Psoas muscle (tissue), 8 donors: ENCODE data around the gene SERINC1. TPM values are rescaled to one million over a fixed set of nuclear protein-coding genes. Genes with fewer than 3 reads are reported as not detected.

Source experiments
- ATAC-seq, 4 donors: fragments of 200-7000 bp; cut with Tn5 transposase; one replicate each; pipeline ENCODE4 v1.9.1; 2020; ENCODE audit warnings: moderate library complexity in 3 of 4, mild to moderate bottlenecking in 2 of 4
- DNase-seq, 2 donors: peaks; one replicate each; pipeline ENCODE4 v3.0.0-alpha.2; 2020
- H3K27ac ChIP-seq: fragments of 200-600 bp; one replicate; pipeline ENCODE4 v1.8.0; 2022
- H3K27me3 ChIP-seq, 3 donors: fragments of 200-600 bp in 1 of 3; one replicate each; pipeline versions ENCODE4 v1.6.1 to v1.8.0; 2013 to 2022; ENCODE audit warnings: low read length in 2 of 3, mild to moderate bottlenecking in 2 of 3, moderate library complexity in 1 of 3; ENCODE audit not compliant: insufficient read depth in 3 of 3
- H3K36me3 ChIP-seq, 2 donors: fragments of 200-600 bp in 1 of 2; one replicate each; pipeline versions ENCODE4 v1.6.1 to v1.8.0; 2013 to 2022; ENCODE audit warnings: low read depth in 1 of 2, mild to moderate bottlenecking in 1 of 2, moderate library complexity in 1 of 2; ENCODE audit not compliant: insufficient read depth in 1 of 2
- H3K4me1 ChIP-seq: fragments of 200-600 bp; one replicate; pipeline ENCODE4 v1.8.0; 2022
- H3K4me3 ChIP-seq: fragments of 200-600 bp; one replicate; pipeline ENCODE4 v1.8.0; 2022; ENCODE audit warnings: mild to moderate bottlenecking
- H3K9me3 ChIP-seq: fragments of 200-600 bp; one replicate; pipeline ENCODE4 v1.8.0; 2022
- CTCF ChIP-seq: fragments of 200-600 bp; IDR thresholded peaks from one replicate; pipeline ENCODE4 v1.8.0; 2022; ENCODE audit warnings: antibody characterized with exemption
- WGBS, 3 donors: extraction: QIAGEN DNeasy Blood & Tissue Kit; methylation state at CpG; one replicate each; pipeline versions ENCODE4 v1.1.6 to v1.1.7; 2013; 5-methylcytosine and 5-hydroxymethylcytosine counted together
- intact Hi-C, 2 donors: fragments of 100-400 bp; cut with DNase I; formaldehyde crosslinking; loops; one replicate each; pipeline versions ENCODE4 v1.11.0 to v1.14.2; 2022
- polyA plus RNA-seq, 3 donors: library from polyadenylated mRNA; stranded (reverse); fragments of 200-250 nt; gene quantifications; one replicate each; pipeline ENCODE4 v1.2.3, GENCODE V29; 2013
- total RNA-seq, 4 donors: library from RNA; stranded (reverse); fragmentation: NEBNext Ultra II Directional in 2 of 4; extraction: Animal tissue kit (Norgen Biotek cat#: 25700) in 2 of 4; gene quantifications; one replicate each; pipeline versions ENCODE4 v1.2.1 to v1.2.4, GENCODE V29; 2021 to 2023
- donor health status: healthy with polysubstance abuse.
- donor health status: DM: no; HTN: no; CAD: no; lungs with moderate emphysema.
- donor health status: Bipolar disorder and iron deficiency.
- donor health status: healthy.
- donor health status: DM: yes; HTN: yes; CAD: no.
- donor health status: DM: no; HTN: no; CAD: no.
- donor health status: DM: no; HTN: no; CAD: no.
- donor health status: DM: yes; HTN: yes; CAD: no.

SERINC1 gene
- total and polyA plus RNA-seq, 7 donors = 77.8 to 203 (median 177) TPM

GRCh38 chr6:122399348-122400120 is 72.1 kb downstream of the SERINC1 start, which contains the start of gene HSF2:
TSS of gene HSF2 (plus strand) at chr6:122399652. CDS start at chr6:122399738, 86 bp downstream.
- ATAC-seq = peak; percentile 92 to 99 (median 96)
- H3K4me1 ChIP-seq = peaks cover 25% of the 10 kb centered on the region
- no peaks in the 10 kb centered on the region for H3K36me3 ChIP-seq
- TF ChIP-seq CTCF = peak; percentile 22
- H3K4me3 ChIP-seq = peak within 1 kb of the TSS; percentile 95
- no peaks in the 10 kb centered on the region for H3K9me3 ChIP-seq
- intact Hi-C loops = loop anchor here (5.0 kb wide), 3 partner anchors 58 to 83 kb away; no protein-coding TSS in a partner anchor
- no peaks in the 10 kb centered on the region for H3K27me3 ChIP-seq
- peak; percentile 96 to 98 for DNase-seq
- peak within 1 kb of the TSS; percentile 96 for H3K27ac ChIP-seq
- 0 to 1% (median 0%) methylated on average over 45 to 82 of the region's 82 CpGs for WGBS, 3 donors

GRCh38 chr6:122399055-122399347 is 72.6 kb downstream of the SERINC1 start:
- Histone ChIP-seq H3K27ac (peak overlapping the region; percentile 96), H3K4me1 (peaks cover 20% of the 10 kb centered on the region), H3K9me3 (no peaks in the 10 kb centered on the region), H3K27me3 (no peaks in the 10 kb centered on the region), H3K4me3 (peak overlapping the region; percentile 95), H3K36me3 (no peaks in the 10 kb centered on the region)
- ATAC-seq (no peak), DNase-seq (no peak)
- WGBS, 3 donors = 0 to 2% (median 0%) methylated on average over 2 of the region's 2 CpGs
- intact Hi-C loops = loop anchor here in 1 of 2 donors (5.0 kb wide), 1 partner anchor 83 kb away; no protein-coding TSS in a partner anchor
- TF ChIP-seq CTCF = no peak

- WGBS, 3 donors = 86 to 91% (median 89%) methylated on average over 5 of the region's 5 CpGs
These were observed 77.6 kb downstream of the SERINC1 start for GRCh38 chr6:122394016-122394415.

GRCh38 chr6:122393351-122393896 is 78.2 kb downstream of the SERINC1 start:
- H3K9me3 ChIP-seq = no peaks in the 10 kb centered on the region
- intact Hi-C loops = no loop called here
- 57 to 72% (median 61%) methylated on average over 8 of the region's 8 CpGs for WGBS, 3 donors
- no peaks in the 10 kb centered on the region for H3K27me3 ChIP-seq
- H3K27ac ChIP-seq = no peak overlapping the region
- no peak for TF ChIP-seq CTCF
- peaks cover under 1% of the 10 kb centered on the region for H3K4me1 ChIP-seq
- no peak for DNase-seq
- H3K36me3 ChIP-seq = no peaks in the 10 kb centered on the region
- no peak for ATAC-seq
- no peak overlapping the region for H3K4me3 ChIP-seq

More at GRCh38 chr6:122394016-122394415, 77.6 kb downstream of the SERINC1 start:
- no peaks in the 10 kb centered on the region for H3K36me3 ChIP-seq
- H3K4me3 ChIP-seq = no peak overlapping the region
- no peaks in the 10 kb centered on the region for H3K27me3 ChIP-seq
- ATAC-seq (no peak), DNase-seq (no peak)
- H3K27ac ChIP-seq = no peak overlapping the region
- peaks cover 6% of the 10 kb centered on the region for H3K4me1 ChIP-seq
- no peaks in the 10 kb centered on the region for H3K9me3 ChIP-seq
- no peak for TF ChIP-seq CTCF
- intact Hi-C loops = no loop called here

Other genes with a start within 250 kb of the SERINC1 start
- gene HSF2, start 72.2 kb downstream of the SERINC1 start, total RNA-seq = 10 to 100 TPM; 17.9 to 58.2 (median 21.7) TPM
- 10 to 100 TPM in 2 of 3 donors, 1 to 10 TPM in 1; 7.0 to 51.4 (median 23.8) TPM for gene HSF2, start 72.2 kb downstream of the SERINC1 start, polyA plus RNA-seq
- 1 to 10 TPM in 2 of 4 donors, under 1 TPM in 2; 0.20 to 1.1 (median 0.84) TPM for gene PKIB, start 138.6 kb upstream of the SERINC1 start, total RNA-seq
- 1 to 10 TPM in 1 of 3 donors, under 1 TPM in 2; 0.44 to 2.4 (median 0.47) TPM for gene PKIB, start 138.6 kb upstream of the SERINC1 start, polyA plus RNA-seq